ENCODE data around the gene DDN.

GRCh38 chr12:49028666-49029275, 29.6 kb upstream of the DDN start:
- TF ChIP-seq CTCF (IDR thresholded peaks at IDR 0.05 in 8 of 11, conservative IDR thresholded peaks at IDR 0.05 in 3 of 11) (no peak), POLR2AphosphoS5 (IDR thresholded peaks at IDR 0.05) (peak in 2 of 3 donors; percentile 26 to 44)

Data from spleen (tissue), 7 donors.